ENCODE measurements around the gene ARCN1.

DNA sequence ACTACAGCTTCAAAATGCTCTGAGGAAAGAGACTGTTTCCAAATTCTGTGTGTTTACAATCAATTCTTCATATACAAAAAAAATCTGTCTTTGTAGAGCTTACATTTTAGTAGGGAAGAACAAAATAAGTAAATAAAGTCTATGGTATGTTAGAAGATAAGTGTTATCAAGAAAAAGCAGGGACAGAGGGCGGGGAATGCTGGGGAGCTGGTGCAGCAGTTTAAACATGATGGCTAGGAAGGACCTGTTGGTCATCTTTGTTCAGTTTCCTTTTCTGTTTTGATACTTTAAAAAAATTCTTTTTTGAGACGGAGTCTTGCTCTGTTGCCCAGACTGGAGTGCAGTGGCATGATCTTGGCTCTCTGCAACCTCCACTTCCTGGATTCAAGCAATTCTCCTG is 25.1 kb upstream of the ARCN1 start:
- TF ChIP-seq, protein P1, sequence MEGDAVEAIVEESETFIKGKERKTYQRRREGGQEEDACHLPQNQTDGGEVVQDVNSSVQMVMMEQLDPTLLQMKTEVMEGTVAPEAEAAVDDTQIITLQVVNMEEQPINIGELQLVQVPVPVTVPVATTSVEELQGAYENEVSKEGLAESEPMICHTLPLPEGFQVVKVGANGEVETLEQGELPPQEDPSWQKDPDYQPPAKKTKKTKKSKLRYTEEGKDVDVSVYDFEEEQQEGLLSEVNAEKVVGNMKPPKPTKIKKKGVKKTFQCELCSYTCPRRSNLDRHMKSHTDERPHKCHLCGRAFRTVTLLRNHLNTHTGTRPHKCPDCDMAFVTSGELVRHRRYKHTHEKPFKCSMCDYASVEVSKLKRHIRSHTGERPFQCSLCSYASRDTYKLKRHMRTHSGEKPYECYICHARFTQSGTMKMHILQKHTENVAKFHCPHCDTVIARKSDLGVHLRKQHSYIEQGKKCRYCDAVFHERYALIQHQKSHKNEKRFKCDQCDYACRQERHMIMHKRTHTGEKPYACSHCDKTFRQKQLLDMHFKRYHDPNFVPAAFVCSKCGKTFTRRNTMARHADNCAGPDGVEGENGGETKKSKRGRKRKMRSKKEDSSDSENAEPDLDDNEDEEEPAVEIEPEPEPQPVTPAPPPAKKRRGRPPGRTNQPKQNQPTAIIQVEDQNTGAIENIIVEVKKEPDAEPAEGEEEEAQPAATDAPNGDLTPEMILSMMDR (IDR thresholded peaks at IDR 0.05 in 8 of 11, conservative IDR thresholded peaks at IDR 0.05 in 3 of 11), result no peak
- TF ChIP-seq POLR2A (IDR thresholded peaks at IDR 0.05) (no peak), POLR2AphosphoS5 (IDR thresholded peaks at IDR 0.05) (no peak)

Measured in spleen (tissue), 7 donors.